ENCODE data around the gene GPATCH2.

DNA sequence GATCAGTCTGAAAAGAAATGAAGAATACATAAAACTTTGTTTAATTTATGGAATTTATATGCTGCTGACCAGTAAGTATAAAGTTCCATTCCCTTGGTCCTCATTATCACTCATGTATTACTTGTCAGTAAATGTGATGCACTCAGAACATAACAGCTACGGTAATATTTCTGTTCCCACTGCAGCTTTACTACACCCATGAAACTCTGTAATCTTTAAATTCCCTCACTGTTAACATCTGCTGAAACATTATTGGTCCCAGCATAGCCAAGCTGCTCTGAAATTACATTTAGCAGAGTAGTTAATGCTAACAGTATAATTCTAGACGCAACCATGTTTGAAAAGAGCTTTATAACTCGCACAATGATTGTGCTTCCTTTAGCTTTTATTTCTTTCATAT is 238.4 kb downstream of the GPATCH2 start:
- TF ChIP-seq, protein P1, sequence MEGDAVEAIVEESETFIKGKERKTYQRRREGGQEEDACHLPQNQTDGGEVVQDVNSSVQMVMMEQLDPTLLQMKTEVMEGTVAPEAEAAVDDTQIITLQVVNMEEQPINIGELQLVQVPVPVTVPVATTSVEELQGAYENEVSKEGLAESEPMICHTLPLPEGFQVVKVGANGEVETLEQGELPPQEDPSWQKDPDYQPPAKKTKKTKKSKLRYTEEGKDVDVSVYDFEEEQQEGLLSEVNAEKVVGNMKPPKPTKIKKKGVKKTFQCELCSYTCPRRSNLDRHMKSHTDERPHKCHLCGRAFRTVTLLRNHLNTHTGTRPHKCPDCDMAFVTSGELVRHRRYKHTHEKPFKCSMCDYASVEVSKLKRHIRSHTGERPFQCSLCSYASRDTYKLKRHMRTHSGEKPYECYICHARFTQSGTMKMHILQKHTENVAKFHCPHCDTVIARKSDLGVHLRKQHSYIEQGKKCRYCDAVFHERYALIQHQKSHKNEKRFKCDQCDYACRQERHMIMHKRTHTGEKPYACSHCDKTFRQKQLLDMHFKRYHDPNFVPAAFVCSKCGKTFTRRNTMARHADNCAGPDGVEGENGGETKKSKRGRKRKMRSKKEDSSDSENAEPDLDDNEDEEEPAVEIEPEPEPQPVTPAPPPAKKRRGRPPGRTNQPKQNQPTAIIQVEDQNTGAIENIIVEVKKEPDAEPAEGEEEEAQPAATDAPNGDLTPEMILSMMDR (conservative IDR thresholded peaks at IDR 0.05), result no peak
- no peak for TF ChIP-seq ZFX (IDR thresholded peaks at IDR 0.05)

Data from C4-2B (cell line).